GM21528 (cell line): ENCODE measurements around the gene TIGD6.

Experiments used
- ATAC-seq: cut with Tn5 transposase; IDR thresholded peaks from one replicate; pipeline ENCODE4 v1.9.1; 2021; ENCODE audit warnings: mild to moderate bottlenecking, moderate library complexity; ENCODE audit not compliant: unreplicated experiment, low FRiP score

The TIGD6 gene

DNA sequence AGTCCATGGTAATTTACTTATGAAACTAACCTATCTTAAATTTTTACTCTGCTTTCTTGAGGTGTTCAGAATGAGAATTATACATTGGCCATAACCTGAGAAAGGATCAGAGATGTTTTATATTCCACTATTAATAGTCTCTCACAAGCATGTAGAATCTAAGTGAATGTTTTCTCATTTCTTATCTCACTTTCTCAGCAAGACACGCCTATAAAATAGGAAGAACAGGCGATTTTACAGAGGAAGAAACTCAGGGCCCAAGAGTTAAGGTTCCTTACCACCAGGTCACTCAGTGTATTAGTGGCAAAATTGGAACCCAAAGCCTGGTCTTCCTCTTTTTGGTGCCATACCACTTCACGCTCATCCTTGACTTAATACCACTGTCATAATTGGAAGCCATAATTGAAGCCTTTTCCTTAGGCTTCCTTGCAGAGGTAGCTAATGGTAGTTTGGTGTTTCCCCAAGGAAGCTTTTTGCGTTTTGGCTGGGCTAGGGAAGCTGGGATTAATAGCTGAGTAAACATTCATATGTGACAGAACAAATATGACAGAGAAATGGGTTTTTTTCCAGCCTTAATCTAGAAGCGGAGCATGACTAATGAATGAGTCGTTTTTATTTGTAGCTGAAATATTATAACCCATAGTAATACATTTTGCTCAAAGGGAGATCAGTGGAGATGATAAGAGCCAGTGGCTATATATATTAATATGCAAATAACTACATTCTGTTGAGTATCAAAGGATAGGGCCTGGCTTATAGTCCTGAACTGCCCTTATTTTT lies 17.0 kb upstream of the TIGD6 start:
- no peak for ATAC-seq

DNA sequence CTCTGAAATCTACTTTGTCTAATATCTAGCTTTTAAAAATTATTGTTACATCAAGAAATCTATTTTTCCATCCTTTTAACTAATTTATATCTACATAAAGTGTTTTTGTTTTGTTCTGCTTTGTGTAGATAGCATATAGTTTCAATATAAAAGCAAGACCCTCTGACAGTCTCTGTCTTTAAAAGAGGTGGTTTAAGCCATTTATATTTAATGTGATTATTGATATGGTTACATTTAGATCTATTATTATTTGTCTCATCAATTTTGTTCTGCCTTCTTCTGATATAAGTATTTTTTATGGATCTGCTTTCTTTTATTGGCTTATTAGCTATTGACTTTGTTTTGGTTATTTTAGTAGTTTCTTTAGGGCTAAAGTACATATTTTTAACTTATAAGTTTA lies 16.1 kb upstream of the TIGD6 start:
- no peak for ATAC-seq

DNA sequence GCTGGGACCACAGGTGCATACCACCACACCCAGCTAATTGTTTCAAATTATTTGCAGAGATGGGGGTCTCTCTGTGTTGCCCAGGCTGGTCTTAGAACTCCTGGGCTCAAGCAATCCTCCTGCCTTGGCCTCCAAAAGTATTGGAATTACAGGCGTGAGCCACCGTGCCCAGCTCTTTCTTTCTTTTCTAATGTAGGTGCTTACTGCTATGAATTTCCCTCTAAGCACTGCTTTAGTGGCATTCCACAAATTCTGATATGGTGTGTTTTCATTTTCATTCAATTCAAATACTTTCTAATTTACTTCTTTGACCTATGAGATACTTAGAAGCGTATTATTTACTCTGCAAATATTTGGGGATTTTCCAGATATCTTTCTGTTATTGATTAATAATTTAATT lies 15.0 kb upstream of the TIGD6 start:
- ATAC-seq = no peak

DNA sequence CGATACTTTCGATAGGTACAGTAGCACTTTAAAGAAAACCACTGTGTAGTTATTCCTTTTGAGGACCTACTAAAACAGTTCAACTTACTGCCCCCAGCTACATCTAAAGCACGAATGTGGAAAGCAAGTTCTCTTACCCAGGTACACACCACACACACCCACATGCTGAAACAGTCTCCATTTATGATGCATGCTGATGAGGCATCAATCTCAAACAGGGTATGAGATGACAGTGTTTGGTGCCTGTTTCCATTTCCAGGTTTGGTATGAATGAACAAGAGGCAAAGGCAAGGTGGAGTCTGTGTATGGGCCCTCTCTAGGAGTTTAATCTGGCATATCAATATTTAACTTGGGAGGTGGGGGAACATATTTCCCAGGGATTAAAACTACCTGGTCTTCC lies 14.0 kb upstream of the TIGD6 start:
- no peak for ATAC-seq

DNA sequence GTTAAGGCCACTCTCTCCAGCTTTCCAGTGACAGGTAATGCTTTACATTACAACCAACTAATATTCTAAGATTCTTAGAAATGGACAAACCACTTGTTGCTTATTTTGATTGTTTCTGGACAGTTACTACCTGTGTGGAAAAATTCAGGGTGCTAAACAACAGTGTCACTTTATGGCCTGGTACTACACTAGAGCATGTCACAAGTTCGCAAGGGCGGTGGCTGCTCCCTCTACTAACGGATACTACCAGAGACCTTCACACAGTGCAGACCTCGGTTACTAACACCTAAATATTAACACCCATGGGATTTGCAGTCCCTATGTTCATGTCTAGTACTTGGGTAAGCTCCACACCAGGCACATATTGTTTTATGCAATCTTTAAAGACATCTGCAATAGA lies 13.5 kb upstream of the TIGD6 start:
- no peak for ATAC-seq

DNA sequence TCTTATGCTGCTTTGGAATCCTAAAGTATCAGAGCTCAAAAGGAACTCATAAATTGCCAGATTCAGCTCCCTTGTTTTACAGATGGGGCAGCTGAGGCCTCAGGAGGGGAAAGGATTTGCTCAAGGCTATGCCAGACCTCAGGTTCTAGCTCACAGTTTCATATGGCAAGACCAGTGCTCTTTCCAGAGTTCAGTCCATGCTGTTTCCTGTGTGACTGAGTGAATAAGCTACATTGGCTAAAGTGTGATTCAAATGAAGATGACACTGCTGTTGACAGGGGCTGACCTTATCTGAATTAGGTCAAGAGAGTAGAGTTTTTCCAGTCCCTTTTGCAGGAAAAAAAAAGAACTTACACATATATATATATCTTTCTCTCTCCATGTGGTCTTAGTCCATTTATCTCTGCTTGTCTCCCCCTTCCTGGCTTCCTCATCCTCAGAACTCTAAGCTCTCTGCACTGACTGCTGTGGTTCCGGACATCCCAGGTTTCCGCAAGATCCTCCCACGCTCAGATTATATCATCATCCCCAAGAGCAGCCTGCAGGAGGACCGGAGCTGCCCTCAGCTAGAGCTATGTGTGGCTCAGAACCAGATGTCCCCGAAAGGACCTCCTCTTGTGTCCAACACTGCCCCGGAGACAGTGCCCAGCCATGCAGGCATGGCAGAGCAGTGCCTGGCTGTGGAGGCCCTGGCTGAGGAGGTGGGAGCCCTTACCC lies 9.4 kb upstream of the TIGD6 start:
- ATAC-seq = no peak

DNA sequence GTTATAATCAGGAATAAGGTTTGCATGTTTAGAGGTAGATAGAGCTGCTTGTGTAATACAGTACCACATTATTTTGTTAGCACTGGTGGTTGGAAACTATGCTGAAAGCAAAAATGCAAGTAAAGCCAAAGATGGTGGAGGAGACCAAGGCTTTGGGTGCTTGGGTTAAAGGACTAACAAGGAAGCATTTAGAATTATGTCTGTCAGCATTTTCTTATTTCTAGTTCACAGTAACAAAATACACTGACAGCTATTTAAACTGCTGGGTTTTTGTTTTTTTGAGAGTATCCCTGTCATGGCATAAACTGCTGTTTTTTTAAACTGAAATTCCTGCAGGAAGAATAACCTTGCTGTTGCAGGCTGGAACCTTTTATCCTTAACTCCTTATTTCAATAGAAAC lies 6.6 kb upstream of the TIGD6 start:
- no peak for ATAC-seq

DNA sequence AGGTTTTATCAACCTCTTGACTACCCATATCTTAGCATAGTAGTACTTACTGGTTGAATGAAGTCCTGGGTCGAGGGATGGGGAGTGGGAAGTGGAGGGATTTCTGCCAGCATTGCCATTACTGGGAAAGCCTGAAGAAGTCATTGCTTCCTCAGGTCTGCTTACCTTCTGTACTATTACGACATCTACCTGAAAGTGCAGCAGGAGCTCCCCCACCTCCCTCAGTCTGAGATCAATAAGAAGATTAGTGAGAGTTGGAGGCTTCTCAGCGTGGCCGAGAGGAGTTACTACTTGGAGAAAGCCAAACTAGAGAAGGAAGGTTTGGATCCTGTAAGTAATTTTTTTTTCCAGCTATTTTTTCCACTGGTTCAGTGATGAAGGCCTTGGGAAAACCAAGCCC lies 5.9 kb upstream of the TIGD6 start:
- no peak for ATAC-seq

DNA sequence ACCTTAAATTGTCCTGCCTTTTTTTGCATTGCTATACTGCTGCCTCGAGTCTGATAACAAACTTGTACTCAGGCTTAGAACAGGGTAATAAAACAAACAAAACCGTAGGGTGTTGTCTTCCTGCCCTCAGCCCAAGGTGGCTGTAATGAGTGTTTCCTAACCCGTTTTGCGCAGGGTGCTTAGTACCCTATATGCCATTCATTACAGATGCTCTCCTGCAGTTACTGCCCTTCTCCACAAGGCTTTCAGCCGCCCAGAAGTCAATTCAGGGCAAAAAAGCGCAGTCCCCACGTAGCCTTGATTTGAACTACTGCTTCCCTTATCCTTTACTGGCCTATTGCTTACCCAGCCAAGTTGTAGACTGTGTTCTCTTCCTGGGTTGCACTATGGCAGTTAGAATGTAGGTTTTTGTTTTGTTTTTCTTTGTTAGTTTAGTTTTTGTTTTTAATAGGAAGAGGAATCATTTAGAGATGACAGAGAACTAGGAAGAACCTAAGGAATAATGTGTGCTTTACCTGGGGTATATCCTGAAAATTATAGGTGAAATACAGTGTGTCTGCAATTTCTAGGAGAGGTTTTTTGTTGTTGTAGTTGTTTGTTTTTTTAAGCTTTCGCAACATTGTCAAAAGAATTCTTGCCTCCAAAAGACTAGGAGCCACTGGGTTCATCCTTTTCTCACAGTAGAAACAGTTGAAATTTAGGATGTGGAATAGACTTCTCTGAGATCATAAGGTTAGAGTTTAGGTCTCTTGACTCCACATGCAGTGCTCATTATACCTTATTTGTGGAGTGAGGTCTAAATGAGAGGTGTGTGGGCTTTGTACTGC lies 1.4 kb upstream of the TIGD6 start:
- ATAC-seq = peak; percentile 52

DNA sequence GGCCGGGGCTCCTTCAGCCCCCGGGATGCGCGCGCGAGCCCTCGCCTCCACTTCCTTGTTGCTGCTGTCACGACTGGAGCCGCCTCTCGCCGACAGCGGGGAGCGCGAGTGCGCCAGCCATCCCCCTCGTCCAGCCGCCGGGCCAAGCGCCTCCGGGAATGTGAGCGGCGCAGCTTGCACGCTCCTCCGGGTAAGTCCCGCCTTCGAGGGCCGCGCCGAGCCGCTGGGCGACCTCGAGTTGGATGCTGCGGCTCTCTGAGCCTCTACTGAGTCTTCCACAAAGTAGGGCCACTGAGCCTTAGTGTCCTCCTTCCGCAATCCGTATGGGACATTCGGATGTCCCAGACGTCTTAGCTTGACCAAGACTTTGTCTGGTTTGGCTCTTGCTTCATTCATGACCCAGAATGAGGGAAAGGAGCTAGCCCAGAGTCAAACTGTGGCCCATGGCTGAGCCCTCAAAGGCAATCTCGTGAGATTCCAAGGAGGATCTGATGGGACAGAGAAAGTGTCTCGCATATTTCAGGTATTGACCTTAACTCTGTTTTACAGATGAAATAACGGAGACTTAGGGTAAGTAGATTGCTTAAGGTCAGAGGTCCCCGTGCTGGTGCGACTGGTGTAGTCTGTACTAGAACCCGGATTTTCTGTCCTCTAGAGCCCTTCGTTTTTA lies 671 bp upstream of the TIGD6 start:
- ATAC-seq = peak; percentile 23

DNA sequence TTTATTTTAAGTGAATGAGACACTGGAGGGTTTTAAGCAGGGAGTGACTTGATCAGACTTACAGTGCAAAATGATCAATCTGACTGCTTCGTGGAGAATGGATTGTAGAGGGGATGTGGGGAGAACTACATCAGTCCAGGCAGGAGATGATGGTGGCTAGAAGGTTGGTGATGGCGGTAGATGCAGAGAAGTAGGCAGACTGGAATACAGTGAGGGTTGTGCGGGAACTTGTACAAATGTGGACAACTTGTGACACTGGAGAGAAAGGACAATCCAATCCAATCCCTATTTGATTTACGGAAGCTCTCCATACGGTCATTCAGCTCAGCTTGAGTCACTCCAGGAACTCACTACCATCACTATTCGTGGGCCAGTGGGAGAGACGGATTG lies 593 bp downstream of the TIGD6 start:
- no peak for ATAC-seq

DNA sequence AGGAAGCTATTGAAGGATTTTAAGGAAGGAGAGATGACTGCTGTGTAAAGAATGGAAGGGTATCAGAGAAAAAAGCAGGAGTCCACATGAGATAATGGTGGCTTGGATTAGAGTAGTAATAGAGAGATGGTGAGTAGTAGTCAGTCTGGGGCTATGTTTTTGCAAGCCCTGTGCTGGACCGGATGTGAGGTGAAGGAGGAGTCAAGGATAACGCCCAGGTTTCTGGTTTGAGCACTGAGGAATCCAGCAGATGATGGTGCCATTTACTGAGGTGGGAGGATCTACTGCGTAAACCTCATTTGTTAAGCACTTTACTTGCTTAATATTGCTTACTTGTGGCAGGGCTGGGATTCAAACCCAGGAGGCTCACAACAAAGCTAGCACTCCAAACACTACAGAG lies 1.1 kb downstream of the TIGD6 start:
- no peak for ATAC-seq

DNA sequence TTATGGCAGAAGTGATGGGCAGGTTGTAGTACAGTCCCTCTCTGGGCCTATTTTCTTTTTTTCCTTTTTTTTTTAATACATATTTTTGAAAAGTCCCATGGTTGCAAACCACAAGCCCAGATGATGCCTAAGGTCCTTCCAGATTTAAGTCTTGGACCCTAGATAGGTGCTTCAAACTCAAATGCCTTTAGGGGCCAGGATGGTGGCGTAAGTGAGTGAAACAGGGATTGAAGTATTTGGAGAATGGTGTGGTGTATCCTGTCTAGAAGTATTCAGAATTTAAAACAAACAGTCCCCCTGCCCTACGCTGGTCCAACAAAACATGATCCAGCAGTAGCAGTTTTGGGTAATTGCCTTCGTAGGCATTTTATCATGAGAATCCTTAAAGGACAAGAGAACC lies 2.2 kb downstream of the TIGD6 start:
- no peak for ATAC-seq

DNA sequence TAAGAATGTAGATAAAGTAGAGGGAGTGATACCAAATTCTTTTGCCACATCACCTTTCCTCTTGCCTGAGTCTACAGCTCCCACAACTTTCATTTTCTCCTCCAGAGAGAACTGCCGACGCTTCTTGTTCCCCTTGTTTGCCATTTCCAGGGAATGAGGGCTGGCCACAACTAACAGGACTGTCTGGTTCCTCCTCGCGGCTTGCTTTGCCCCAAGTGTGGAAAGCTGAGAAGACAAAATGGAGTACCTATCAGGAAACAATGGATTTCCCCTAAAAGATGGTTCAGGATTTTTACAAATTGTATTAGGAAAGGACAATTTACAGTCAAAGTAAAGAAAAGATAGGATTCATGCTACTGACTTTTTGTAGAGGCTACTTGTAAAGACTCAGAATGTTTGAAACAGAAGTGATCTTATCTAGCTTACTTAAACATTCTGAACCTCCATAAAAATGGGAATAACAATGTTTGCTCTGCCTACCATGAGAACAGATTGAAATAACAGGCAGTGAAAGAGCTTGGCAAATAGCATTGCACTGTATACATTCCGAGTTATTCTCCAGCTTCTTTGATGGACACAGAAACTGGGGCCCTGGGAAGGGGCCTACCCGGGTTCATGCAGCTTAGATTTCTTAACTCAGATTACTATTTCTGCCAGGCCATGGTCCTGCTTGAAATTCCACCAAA lies 4.1 kb downstream of the TIGD6 start:
- no peak for ATAC-seq

DNA sequence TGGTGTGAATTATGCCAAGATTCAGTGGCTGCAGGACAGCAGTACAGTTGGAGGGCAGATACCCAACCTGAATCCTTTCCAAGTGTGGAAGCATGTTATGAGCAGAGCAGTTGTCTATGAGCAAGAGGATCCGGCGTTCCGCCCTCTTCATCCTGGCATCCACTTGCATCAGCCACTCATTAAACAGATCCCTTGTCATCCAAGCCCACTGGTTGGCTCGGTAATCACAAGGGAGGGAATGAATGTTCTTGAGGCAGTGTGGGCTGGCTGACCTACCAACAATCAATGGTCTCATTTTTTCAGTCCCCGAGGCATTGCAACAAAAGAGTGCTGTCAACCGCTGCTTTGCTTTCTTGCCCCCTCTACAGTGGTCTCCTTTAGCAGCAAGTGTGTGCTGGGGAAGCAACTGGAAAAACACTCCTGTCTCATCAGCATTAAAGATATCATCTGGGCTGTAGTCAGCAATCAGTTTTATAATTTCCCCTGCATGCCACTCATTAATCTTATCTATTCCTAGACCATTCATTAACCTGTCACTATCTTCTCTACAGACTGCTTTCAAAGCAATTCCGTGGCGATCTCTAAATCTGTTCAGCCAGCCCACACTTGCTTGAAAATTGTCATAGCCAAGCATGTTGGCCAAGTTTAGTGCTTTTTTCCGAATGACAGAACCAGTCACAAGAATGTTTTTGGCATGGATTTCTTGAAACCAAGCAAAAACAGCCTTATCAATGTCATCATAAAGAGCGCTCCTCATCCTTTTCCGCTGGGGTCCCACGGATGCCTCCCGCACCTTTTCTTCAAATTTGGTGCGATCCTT lies 4.9 kb downstream of the TIGD6 start:
- ATAC-seq = no peak

DNA sequence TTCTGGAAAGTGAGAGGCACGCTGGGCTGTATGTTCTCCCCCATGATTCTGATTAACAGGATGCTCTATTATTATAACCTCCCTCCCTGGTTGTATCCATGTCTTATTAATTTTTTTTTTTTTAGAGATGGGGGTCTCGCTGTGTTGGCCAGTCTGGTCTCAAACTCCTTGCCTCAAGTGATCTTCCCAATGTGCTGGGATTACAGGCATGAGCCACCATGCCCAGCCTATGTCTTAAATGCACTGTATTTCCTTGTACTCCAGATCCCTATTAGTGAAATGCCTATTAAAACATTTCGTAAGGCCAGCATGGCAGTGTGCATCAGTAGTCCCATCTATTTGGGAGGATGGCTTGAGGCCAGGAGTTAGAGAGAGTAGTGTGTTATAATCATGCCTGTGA lies 7.0 kb downstream of the TIGD6 start:
- ATAC-seq = no peak

DNA sequence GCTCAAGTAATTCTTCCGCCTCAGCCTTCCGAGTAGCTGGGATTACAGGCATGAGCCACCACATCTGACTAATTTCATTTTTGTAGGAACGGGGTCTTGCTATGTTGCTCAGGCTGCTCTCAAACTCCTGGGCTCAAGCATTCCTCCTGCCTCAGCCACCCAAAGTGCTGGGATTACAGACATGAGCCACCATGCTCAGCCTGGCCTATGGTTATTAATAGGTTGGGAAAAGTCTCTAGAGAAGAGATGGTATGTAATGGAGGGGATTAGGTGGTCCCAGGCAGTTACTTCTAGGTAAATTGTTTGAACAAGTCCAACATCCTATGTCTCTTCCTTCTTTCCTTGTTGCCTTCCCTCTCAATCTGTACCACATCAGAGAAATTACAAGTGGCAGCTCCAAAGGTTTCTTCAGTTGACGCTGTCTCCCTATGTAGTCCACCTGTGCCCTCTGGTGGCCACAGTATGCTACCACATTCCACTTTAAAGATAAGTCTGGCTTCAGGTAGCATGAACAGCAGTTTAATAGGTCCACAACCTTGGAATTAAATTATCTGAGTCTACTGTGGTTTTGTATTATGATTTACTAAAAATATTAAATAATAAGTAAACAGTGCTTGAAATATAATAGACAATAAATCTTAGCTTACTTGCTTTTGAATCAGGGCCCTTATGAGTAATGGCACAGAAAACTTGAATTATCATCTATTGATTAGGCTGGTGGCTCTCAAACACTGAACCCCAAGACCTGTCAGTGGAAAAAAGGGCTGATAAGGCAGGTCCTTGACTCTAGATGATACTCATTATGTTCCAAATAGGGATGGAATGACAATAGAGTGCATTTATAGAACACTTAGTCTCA lies 9.7 kb downstream of the TIGD6 start:
- no peak for ATAC-seq

DNA sequence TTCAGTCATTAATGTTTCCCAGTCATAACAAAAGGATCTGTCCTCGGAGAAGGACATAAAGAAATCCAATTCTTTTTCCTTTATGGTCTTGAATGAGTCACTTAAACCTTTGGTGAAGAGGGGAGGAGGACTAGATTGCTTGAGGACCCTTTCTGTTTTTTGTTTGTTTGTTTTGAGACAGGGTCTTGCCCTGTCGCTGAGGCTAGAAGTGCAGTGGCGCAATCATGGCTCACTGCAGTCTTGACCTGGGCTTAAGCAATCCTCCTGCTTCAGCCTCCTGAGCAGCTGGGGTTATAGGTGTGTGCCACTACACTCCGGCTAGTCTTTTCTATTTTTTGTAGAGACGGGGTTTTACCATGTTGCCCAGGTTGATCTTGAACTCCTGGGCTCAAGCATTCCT lies 12.3 kb downstream of the TIGD6 start:
- no peak for ATAC-seq

DNA sequence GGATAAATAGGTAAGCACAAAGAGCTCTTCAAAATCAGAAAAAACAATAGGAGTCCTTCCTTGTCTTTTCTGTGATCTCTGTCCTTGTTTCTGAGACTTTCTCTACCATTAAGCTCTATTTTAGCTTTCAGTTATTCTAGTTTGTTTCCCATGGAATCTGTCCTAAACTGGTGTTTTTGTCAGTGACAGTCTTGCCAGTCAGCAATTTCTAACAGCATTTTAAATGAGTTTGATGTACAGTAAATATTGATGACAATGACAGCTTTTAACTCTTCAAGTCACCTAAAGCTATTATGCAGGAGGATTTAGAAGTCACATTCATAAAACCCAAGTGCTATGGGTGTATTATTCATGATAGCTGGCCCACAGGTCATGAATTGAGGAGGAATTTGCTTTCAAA lies 17.9 kb downstream of the TIGD6 start:
- ATAC-seq = no peak
